GM21529 (cell line): ENCODE results near the gene FGD1.
"Not testable (repeated sequence)": the region's sequence is repeated elsewhere in the genome, so short reads cannot be mapped to it uniquely, and the experiment has no call there.

Experiments used
- ATAC-seq: cut with Tn5 transposase; IDR thresholded peaks from one replicate; pipeline ENCODE4 v1.9.1; 2021; ENCODE audit not compliant: unreplicated experiment

The FGD1 gene

DNA sequence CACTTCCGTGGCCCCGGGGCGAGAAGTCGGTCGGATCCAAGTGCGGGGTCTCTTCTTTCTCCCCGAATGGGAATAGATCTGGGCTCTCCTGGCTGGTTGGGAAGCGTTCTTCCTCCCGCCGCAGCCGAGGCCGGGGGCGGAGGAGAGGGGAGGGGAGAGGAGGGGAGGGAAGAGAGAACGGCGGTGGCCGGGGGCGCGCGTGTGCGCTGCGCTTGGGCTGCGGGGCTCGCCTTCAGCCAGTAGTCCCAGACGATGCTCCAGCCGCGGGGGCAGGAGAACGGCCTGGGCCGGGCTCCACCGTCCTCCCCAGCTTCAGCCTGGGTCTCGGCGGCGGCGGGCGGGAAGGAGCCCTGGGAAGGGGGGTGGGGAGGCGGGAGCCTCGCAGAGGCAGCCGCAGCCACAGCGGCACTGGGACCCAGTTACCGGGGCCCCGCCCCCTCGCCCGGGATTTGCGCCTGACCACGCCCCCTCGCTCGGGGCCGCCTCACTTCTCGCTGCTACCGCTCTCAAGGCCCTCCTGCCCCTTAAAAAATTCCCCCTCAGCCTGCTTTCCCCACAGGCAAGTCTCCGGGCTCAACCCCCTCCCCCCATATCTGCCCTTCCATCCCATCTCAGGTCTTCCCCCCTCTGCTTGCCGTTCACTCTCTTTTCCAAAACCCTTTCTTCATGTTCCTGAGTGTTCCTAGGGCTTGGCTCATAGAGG is at the start of gene FGD1:
TSS of gene FGD1 (minus strand) at position 421 of the 703 bp plus-strand sequence. CDS start 802 bp downstream, outside the sequence.
- ATAC-seq, result no peak

GRCh38 chrX:54542239-54542638 is 46.2 kb upstream of the FGD1 start:
- ATAC-seq, result not testable (repeated sequence)

- ATAC-seq, result no peak
Observed at GRCh38 chrX:54540289-54540688, 44.3 kb upstream of the FGD1 start.

- ATAC-seq, result no peak
Observed at GRCh38 chrX:54534271-54534670, 38.2 kb upstream of the FGD1 start.

GRCh38 chrX:54530357-54530900 is 34.4 kb upstream of the FGD1 start:
- peak; percentile 10 for ATAC-seq

- peak; percentile 87 for ATAC-seq
Observed at GRCh38 chrX:54529552-54530356, 33.7 kb upstream of the FGD1 start, which contains the start of gene GNL3L. Gene GNL3L (plus strand): TSS chrX:54530219. CDS start chrX:54532567, 2,348 bp downstream.

DNA sequence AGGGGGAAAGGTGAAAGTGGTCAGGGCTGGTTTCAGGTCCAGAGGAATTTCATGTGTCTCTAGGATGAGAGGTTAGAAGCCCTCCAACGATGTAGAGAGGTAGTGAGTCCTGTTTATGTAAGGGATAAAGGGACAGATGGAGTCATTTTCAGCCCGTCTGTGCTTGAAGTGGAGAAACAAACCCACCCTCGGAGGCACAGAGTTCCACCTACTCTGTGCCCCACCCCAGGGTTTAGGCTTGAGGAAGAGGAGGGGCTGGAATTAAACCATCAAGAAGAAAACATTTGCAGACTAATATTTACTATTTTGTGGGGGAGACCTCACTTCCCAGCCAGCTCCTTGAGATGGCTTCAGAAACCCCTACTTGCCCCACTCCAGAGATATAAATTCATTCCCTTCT is 33.1 kb upstream of the FGD1 start:
- no peak for ATAC-seq

DNA sequence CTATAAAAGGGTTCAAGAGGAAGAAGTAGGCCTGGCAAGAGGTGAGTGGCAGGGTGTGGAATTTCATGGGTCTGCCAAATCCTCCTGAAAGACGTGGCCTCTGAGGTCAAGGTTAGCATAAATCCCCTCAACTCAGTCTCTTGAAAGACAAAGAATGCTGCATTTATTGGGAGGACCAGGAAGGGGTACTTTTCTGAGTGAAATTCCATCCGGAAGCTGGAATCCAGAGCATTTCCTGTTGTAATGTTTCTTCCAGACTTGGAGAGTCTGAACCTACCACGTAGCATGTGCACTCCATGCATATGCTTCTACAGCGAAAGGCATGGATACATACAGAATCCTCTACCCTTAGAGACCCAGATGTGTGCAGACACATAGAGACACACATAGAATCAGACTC is 13.4 kb upstream of the FGD1 start:
- ATAC-seq, result no peak

GRCh38 chrX:54496936-54497335 is 902 bp upstream of the FGD1 start:
- no peak for ATAC-seq

DNA sequence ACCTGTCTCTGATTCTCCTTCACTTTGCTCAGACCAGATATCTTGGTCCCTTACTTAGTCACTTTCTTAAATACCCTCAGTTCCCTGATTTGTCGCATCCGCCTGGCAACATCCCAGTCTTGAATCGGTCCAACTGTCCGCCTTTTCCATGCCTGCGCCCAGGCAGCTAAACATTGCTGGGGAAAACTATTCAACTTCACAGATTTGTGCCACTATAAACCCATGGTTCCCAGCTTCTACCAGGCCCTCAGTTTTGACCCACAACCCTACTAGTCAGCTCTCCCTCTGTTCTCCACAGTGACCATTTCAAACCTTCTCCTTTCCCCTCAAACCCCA is 451 bp upstream of the FGD1 start:
- no peak for ATAC-seq

- no peak for ATAC-seq
Observed at GRCh38 chrX:54494989-54495813, 833 bp downstream of the FGD1 start.

DNA sequence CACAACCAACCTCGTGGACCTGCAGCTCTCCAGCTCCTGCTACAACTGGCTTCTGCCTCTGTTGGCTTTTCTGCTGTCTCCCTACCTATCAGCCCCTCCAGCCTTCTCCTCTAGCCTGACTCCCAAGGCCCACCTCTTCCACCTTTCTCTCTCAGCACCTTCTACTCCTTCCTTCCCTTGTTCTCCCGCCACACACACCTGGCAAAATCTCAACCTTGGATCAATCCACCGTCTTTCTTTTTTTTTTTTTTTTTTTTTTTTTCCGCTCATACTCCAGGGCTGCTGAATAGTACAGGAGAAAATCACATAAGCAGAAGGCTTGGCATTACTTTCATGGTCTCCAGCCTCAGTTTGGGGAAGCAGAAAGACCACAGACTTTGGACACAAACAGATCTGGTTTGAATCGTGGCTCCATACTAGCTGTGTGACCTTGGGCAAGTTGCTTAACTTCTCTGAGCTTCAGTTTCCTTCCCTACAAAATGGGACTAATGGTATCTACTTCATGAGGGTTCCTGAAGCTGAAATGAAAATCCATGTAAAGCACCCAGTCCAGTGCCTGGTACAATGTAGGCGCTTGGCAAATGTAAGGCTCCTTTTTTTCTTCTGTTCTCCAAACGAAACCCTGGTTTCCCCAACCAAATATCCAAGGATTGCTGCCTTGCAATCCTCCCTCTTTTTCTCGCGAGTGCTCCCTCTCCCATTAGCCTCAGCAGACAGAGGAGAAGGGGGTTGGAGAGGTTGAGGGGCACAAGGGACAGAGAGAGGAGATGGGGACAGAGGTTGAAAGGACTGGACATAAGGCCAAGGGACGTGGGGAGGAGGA is 1.7 kb downstream of the FGD1 start:
- no peak for ATAC-seq

DNA sequence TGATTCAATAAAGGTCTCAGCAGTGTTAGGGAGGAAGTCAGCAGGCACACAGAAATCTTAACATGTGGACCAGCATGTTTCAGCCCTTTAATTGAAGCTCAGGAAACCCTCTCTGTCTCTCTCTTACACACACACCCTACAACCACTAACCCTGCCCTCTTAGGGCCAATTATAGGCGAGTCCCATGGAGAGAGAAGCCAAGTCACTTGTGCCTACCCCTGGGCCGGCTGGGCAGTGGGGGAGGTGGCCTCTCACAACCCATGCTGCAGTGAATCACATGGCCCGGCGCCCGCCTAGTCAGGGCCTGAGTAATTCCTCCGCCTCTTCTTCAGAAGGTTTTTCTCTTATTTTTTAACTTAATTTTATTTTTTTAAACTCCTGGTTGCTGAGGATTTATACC is 3.7 kb downstream of the FGD1 start:
- ATAC-seq, result no peak

DNA sequence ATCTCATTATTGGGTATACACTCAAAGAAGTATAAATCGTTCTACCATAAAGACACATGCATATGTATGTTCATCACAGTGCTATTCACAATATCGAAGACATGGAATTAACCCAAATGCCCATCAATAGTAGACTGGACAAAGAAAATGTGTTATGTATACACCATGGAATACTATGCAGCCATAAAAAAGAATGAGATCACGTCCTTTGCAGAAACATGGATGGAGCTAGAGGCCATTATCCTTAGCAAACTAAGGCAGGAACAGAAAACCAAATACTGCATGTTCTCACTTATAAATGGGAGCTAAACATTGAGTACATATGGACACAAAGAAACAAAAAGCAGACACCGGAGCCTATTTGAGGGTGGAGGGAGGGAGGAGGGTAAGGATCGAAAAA is 6.2 kb downstream of the FGD1 start:
- not testable (repeated sequence) for ATAC-seq

GRCh38 chrX:54484666-54485065 is 11.4 kb downstream of the FGD1 start:
- ATAC-seq, result no peak

DNA sequence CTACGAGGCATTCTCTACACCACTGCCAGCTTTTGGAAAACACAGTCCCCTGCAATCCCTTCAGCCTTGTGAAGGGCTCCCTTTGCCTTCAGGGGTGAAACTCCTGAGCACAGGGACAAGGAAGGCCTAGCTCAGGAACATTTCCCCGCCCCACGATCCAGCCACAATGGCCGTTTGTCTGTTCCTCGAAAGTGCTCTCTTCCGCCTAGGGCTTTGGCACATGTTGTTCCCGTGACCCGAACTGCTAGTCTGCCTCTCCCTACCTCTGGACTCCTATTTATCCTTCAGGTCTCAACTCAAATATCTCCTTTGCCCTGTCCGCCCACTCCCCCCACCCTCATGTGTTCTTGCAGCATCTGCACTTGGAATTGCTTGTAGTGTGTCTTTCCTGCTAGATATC is 12.1 kb downstream of the FGD1 start:
- ATAC-seq, result no peak

GRCh38 chrX:54482839-54483593 is 13.0 kb downstream of the FGD1 start:
- no peak for ATAC-seq

DNA sequence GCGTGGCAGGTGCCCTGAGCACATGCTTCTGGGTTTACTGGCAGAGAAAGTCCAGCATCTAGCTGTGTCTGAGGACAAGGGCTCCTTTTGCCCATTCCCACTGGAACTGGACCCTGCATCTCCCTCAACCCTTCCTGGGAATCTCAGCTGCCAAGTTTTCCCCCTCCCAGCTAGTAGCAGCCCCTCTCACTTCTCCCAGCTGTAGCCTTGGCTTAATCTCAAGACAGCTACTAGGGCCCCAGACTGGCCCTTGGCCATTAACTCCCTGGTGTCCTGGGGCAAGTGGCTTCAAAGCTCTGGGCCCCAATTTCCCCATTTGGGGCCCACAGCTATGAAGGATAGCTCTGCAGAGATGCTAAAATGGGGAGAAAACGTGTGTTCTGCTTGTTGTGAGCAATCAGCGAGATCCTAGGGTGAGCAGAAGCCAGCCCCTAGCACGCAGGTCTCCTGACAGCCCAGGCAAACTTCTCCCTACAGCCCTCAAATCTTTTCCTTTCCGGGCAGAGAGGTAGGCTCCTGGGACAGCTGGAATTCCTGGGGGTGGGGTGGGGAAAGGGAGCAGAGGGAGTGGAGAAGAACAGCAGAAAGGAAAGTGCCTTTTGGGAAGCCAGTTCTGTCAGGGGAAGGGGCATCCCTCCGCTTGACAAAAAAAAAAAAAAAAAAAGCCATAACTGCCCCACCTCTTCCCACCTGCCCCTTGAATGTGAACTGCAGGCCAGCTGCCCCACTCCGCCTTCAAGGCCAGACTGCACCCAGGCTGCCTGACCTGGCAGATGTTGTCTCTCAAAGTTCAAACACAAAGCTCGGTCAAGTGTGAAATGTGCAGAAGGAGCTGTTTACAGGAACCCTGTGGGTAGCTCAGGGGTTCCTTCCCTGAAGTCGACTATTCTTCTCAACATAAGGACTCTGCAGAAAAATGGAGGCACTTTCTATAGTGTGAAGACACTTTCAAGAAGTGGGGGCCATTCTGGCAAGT is 16.6 kb downstream of the FGD1 start:
- no peak for ATAC-seq
